Ectodermal cell (in vitro differentiated cells): ENCODE results near the gene HOXA5. TPM values are rescaled to one million over a fixed set of nuclear protein-coding genes. Genes with fewer than 3 reads are reported as not detected.

Experiments
- H3K27ac ChIP-seq: 2 replicates; pipeline ENCODE4 v1.7.0; 2013; ENCODE audit warnings: mild to moderate bottlenecking, low read depth, low read length; ENCODE audit not compliant: insufficient read depth, poor library complexity, severe bottlenecking
- H3K27me3 ChIP-seq: 2 replicates; pipeline ENCODE4 v1.7.0; 2013; ENCODE audit warnings: mild to moderate bottlenecking, low read length; ENCODE audit not compliant: insufficient read depth, control insufficient read depth, poor library complexity, severe bottlenecking
- H3K36me3 ChIP-seq: one replicate; pipeline ENCODE4 v1.7.0; 2013; ENCODE audit warnings: low read length; ENCODE audit not compliant: control insufficient read depth, insufficient read depth
- H3K4me1 ChIP-seq: one replicate; pipeline ENCODE4 v1.7.0; 2013; ENCODE audit warnings: low read length; ENCODE audit not compliant: control insufficient read depth, insufficient read depth
- H3K4me3 ChIP-seq: 2 replicates; pipeline ENCODE4 v1.7.0; 2013; ENCODE audit warnings: low read depth, low read length, control low read depth; ENCODE audit not compliant: insufficient read depth
- H3K9me3 ChIP-seq: 2 replicates; pipeline ENCODE4 v1.7.0; 2013; ENCODE audit warnings: mild to moderate bottlenecking, low read length, moderate library complexity; ENCODE audit not compliant: control insufficient read depth
- WGBS, 2 experiments: methylation state at CpG; one replicate each; pipeline ENCODE4 v1.1.7; 2013; ENCODE audit warnings: missing lambda C conversion rate in 2 of 2; 5-methylcytosine and 5-hydroxymethylcytosine counted together
- polyA plus RNA-seq, 4 experiments: library from polyadenylated mRNA; stranded (reverse); fragments of 50-300 nt; gene quantifications; one replicate each; pipeline ENCODE4 v1.2.3, GENCODE V29; 2013

The HOXA5 gene
- polyA plus RNA-seq (2013, experiment 1 of 4) = not detected
- 0.23 TPM for polyA plus RNA-seq (2013, experiment 2 of 4)
- polyA plus RNA-seq (2013, experiment 3 of 4) = 0.75 TPM
- polyA plus RNA-seq (2013, experiment 4 of 4) = 1.1 TPM

- H3K36me3 ChIP-seq = no peaks in the 10 kb centered on the region
- H3K4me1 ChIP-seq = peaks cover 4% of the 10 kb centered on the region
- H3K27ac ChIP-seq = no peak within 1 kb of the TSS
- H3K9me3 ChIP-seq = no peaks in the 10 kb centered on the region
- 1% methylated on average over 86 of the region's 86 CpGs for WGBS, 2 experiments
- peaks cover 100% of the 10 kb centered on the region for H3K27me3 ChIP-seq
- H3K4me3 ChIP-seq = peak within 1 kb of the TSS; percentile 39
These were observed at the start of gene HOXA5 for GRCh38 chr7:27143023-27143949. TSS of gene HOXA5 (minus strand) at chr7:27143681. CDS start at chr7:27143607, 74 bp downstream.

- 3 to 4% methylated on average over 78 of the region's 78 CpGs for WGBS, 2 experiments
- H3K27ac ChIP-seq = no peak overlapping the region
- H3K36me3 ChIP-seq = no peaks in the 10 kb centered on the region
These were observed 49.3 kb upstream of the HOXA5 start for GRCh38 chr7:27192546-27193334.

GRCh38 chr7:27191833-27192545, 48.5 kb upstream of the HOXA5 start:
- Histone ChIP-seq H3K27me3 (peaks cover 100% of the 10 kb centered on the region), H3K36me3 (no peaks in the 10 kb centered on the region), H3K4me1 (no peaks in the 10 kb centered on the region), H3K27ac (no peak overlapping the region), H3K4me3 (no peak overlapping the region), H3K9me3 (no peaks in the 10 kb centered on the region)
- WGBS, 2 experiments = 3 to 4% methylated on average over 42 of the region's 42 CpGs

More at GRCh38 chr7:27192546-27193334, 49.3 kb upstream of the HOXA5 start:
- Histone ChIP-seq H3K27me3 (peaks cover 100% of the 10 kb centered on the region), H3K4me1 (no peaks in the 10 kb centered on the region), H3K4me3 (no peak overlapping the region), H3K9me3 (no peaks in the 10 kb centered on the region)

- Histone ChIP-seq H3K27ac (no peak overlapping the region), H3K27me3 (peaks cover 100% of the 10 kb centered on the region), H3K4me3 (no peak overlapping the region), H3K9me3 (no peaks in the 10 kb centered on the region), H3K36me3 (no peaks in the 10 kb centered on the region), H3K4me1 (no peaks in the 10 kb centered on the region)
- 14 to 20% methylated on average over 15 of the region's 15 CpGs for WGBS, 2 experiments
These were observed 47.8 kb upstream of the HOXA5 start for GRCh38 chr7:27191161-27191731.

- Histone ChIP-seq H3K9me3 (no peaks in the 10 kb centered on the region), H3K27ac (no peak overlapping the region), H3K27me3 (peaks cover 100% of the 10 kb centered on the region)
These were observed 46.7 kb upstream of the HOXA5 start for GRCh38 chr7:27189997-27190748.

GRCh38 chr7:27189295-27189996, 46.0 kb upstream of the HOXA5 start:
- Histone ChIP-seq H3K27me3 (peaks cover 100% of the 10 kb centered on the region), H3K9me3 (no peaks in the 10 kb centered on the region), H3K27ac (no peak overlapping the region), H3K4me3 (no peak overlapping the region), H3K36me3 (no peaks in the 10 kb centered on the region), H3K4me1 (no peaks in the 10 kb centered on the region)
- 5 to 6% methylated on average over 22 of the region's 22 CpGs for WGBS, 2 experiments

More at GRCh38 chr7:27189997-27190748, 46.7 kb upstream of the HOXA5 start:
- Histone ChIP-seq H3K4me3 (no peak overlapping the region), H3K36me3 (no peaks in the 10 kb centered on the region), H3K4me1 (no peaks in the 10 kb centered on the region)
- 39 to 45% methylated on average over 7 of the region's 7 CpGs for WGBS, 2 experiments

GRCh38 chr7:27188386-27189294, 45.2 kb upstream of the HOXA5 start:
- 2 to 3% methylated on average over 49 of the region's 49 CpGs for WGBS, 2 experiments
- no peaks in the 10 kb centered on the region for H3K36me3 ChIP-seq
- H3K4me3 ChIP-seq = no peak overlapping the region
- no peak overlapping the region for H3K27ac ChIP-seq
- peaks cover 100% of the 10 kb centered on the region for H3K27me3 ChIP-seq
- no peaks in the 10 kb centered on the region for H3K9me3 ChIP-seq
- H3K4me1 ChIP-seq = no peaks in the 10 kb centered on the region
